MG63 (cell line): ENCODE measurements around the gene ADPRM. TPM values are rescaled to one million over a fixed set of nuclear protein-coding genes. Genes with fewer than 3 reads are reported as not detected.
A peak's percentile ranks its signal among the peaks of the same experiment; 100 is the strongest.

Source experiments
- DNase-seq: peaks from one replicate; pipeline ENCODE4 v3.0.0-alpha.2; 2020
- H3K27me3 ChIP-seq: fragments of 250-450 bp; sonication (Bioruptor Pico); 2 replicates; pipeline ENCODE4 v1.5.1; 2020; ENCODE audit warnings: mild to moderate bottlenecking, moderate library complexity
- H3K36me3 ChIP-seq: fragments of 250-450 bp; sonication (Bioruptor Pico); 2 replicates; pipeline ENCODE4 v1.5.1; 2020; ENCODE audit warnings: mild to moderate bottlenecking, moderate library complexity
- H3K4me3 ChIP-seq: fragments of 250-450 bp; sonication (Bioruptor Pico); 2 replicates; pipeline ENCODE4 v1.5.1; 2020; ENCODE audit warnings: mild to moderate bottlenecking, moderate library complexity
- H3K9me3 ChIP-seq: fragments of 250-450 bp; sonication (Bioruptor Pico); 2 replicates; pipeline ENCODE4 v1.5.1; 2020; ENCODE audit warnings: mild to moderate bottlenecking, moderate library complexity
- total RNA-seq: library from RNA; depleted of rRNA; stranded (reverse); fragments of >200 nt; shearing (Covaris generic); gene quantifications from 2 replicates; pipeline ENCODE4 v1.2.3, GENCODE V29; 2014; ENCODE audit warnings: low replicate concordance; rRNA removed

ADPRM gene
- 5.3 and 12.5 TPM in 2 replicates for total RNA-seq

- Histone ChIP-seq H3K9me3 (no peaks in the 10 kb centered on the region), H3K4me3 (peak within 1 kb of the TSS; percentile 88), H3K27me3 (no peaks in the 10 kb centered on the region), H3K36me3 (peaks cover 39% of the 10 kb centered on the region)
- peak; percentile 97 for DNase-seq
These were observed at the start of gene ADPRM, which contains the start of gene SCO1 for GRCh38 chr17:10697092-10698081. TSS of gene ADPRM (plus strand) at chr17:10697594. CDS start at chr17:10704927, 7,333 bp downstream. TSS of gene SCO1 (minus strand) at chr17:10697533. CDS start at chr17:10697507, 26 bp downstream.

GRCh38 chr17:10648381-10648780 lies 49.0 kb upstream of the ADPRM start:
- no peak overlapping the region for H3K4me3 ChIP-seq
- H3K36me3 ChIP-seq = no peaks in the 10 kb centered on the region
- no peak for DNase-seq
- H3K27me3 ChIP-seq = no peaks in the 10 kb centered on the region
- no peaks in the 10 kb centered on the region for H3K9me3 ChIP-seq

GRCh38 chr17:10648956-10649355 lies 48.4 kb upstream of the ADPRM start:
- no peaks in the 10 kb centered on the region for H3K27me3 ChIP-seq
- no peak overlapping the region for H3K4me3 ChIP-seq
- no peaks in the 10 kb centered on the region for H3K36me3 ChIP-seq
- no peaks in the 10 kb centered on the region for H3K9me3 ChIP-seq
- no peak for DNase-seq

- Histone ChIP-seq H3K36me3 (no peaks in the 10 kb centered on the region), H3K4me3 (no peak overlapping the region), H3K27me3 (no peaks in the 10 kb centered on the region), H3K9me3 (no peaks in the 10 kb centered on the region)
- no peak for DNase-seq
These were observed 47.8 kb upstream of the ADPRM start for GRCh38 chr17:10649602-10650001.

- H3K27me3 ChIP-seq = no peaks in the 10 kb centered on the region
- no peaks in the 10 kb centered on the region for H3K9me3 ChIP-seq
- no peaks in the 10 kb centered on the region for H3K36me3 ChIP-seq
- DNase-seq = no peak
- no peak overlapping the region for H3K4me3 ChIP-seq
These were observed 45.5 kb upstream of the ADPRM start for GRCh38 chr17:10651927-10652326.

GRCh38 chr17:10652984-10653659 lies 44.3 kb upstream of the ADPRM start:
- Histone ChIP-seq H3K9me3 (no peaks in the 10 kb centered on the region), H3K4me3 (no peak overlapping the region), H3K36me3 (no peaks in the 10 kb centered on the region), H3K27me3 (no peaks in the 10 kb centered on the region)
- no peak for DNase-seq

- H3K4me3 ChIP-seq = no peak overlapping the region
- DNase-seq = no peak
- H3K27me3 ChIP-seq = no peaks in the 10 kb centered on the region
- H3K36me3 ChIP-seq = no peaks in the 10 kb centered on the region
- H3K9me3 ChIP-seq = no peaks in the 10 kb centered on the region
These were observed 43.4 kb upstream of the ADPRM start for GRCh38 chr17:10653987-10654386.

- Histone ChIP-seq H3K27me3 (no peaks in the 10 kb centered on the region), H3K4me3 (no peak within 1 kb of the TSS), H3K36me3 (no peaks in the 10 kb centered on the region), H3K9me3 (no peaks in the 10 kb centered on the region)
- no peak for DNase-seq
These were observed 40.2 kb upstream of the ADPRM start, which contains the start of gene MYH3 for GRCh38 chr17:10657148-10657547. TSS of gene MYH3 (minus strand) at chr17:10657309. CDS start at chr17:10655064, 2,245 bp downstream.

- Histone ChIP-seq H3K9me3 (no peaks in the 10 kb centered on the region), H3K27me3 (no peaks in the 10 kb centered on the region), H3K36me3 (no peaks in the 10 kb centered on the region), H3K4me3 (no peak overlapping the region)
- no peak for DNase-seq
These were observed 39.5 kb upstream of the ADPRM start for GRCh38 chr17:10657879-10658278.

GRCh38 chr17:10661437-10661836 lies 36.0 kb upstream of the ADPRM start:
- no peak for DNase-seq
- no peaks in the 10 kb centered on the region for H3K9me3 ChIP-seq
- no peaks in the 10 kb centered on the region for H3K36me3 ChIP-seq

GRCh38 chr17:10663231-10663630 lies 34.2 kb upstream of the ADPRM start:
- H3K9me3 ChIP-seq = no peaks in the 10 kb centered on the region
- no peaks in the 10 kb centered on the region; the same call in 1 of the 2 replicates for H3K27me3 ChIP-seq
- no peak for DNase-seq
- H3K4me3 ChIP-seq = no peak overlapping the region
- no peaks in the 10 kb centered on the region for H3K36me3 ChIP-seq

More at GRCh38 chr17:10661437-10661836, 36.0 kb upstream of the ADPRM start:
- no peak overlapping the region for H3K4me3 ChIP-seq
- no peaks in the 10 kb centered on the region for H3K27me3 ChIP-seq

GRCh38 chr17:10664571-10664970 lies 32.8 kb upstream of the ADPRM start:
- no peaks in the 10 kb centered on the region; the same call in 1 of the 2 replicates for H3K27me3 ChIP-seq
- H3K9me3 ChIP-seq = no peaks in the 10 kb centered on the region
- no peaks in the 10 kb centered on the region for H3K36me3 ChIP-seq
- no peak for DNase-seq
- H3K4me3 ChIP-seq = no peak overlapping the region

- DNase-seq = no peak
- H3K36me3 ChIP-seq = no peaks in the 10 kb centered on the region
- no peaks in the 10 kb centered on the region; the same call in 1 of the 2 replicates for H3K27me3 ChIP-seq
- H3K4me3 ChIP-seq = no peak overlapping the region
- no peaks in the 10 kb centered on the region for H3K9me3 ChIP-seq
These were observed 30.5 kb upstream of the ADPRM start for GRCh38 chr17:10666906-10667305.

GRCh38 chr17:10668775-10669174 lies 28.6 kb upstream of the ADPRM start:
- H3K27me3 ChIP-seq = no peaks in the 10 kb centered on the region; the same call in 1 of the 2 replicates
- DNase-seq = no peak

GRCh38 chr17:10673312-10673711 lies 24.1 kb upstream of the ADPRM start:
- peaks cover 42% of the 10 kb centered on the region for H3K36me3 ChIP-seq
- no peak overlapping the region for H3K4me3 ChIP-seq
- H3K27me3 ChIP-seq = no peaks in the 10 kb centered on the region
- no peak for DNase-seq
- no peaks in the 10 kb centered on the region for H3K9me3 ChIP-seq

More at GRCh38 chr17:10668775-10669174, 28.6 kb upstream of the ADPRM start:
- Histone ChIP-seq H3K36me3 (peaks cover 5% of the 10 kb centered on the region), H3K9me3 (no peaks in the 10 kb centered on the region), H3K4me3 (no peak overlapping the region)

GRCh38 chr17:10674704-10675103 lies 22.7 kb upstream of the ADPRM start:
- no peak for DNase-seq
- H3K27me3 ChIP-seq = no peaks in the 10 kb centered on the region
- no peaks in the 10 kb centered on the region for H3K9me3 ChIP-seq
- H3K4me3 ChIP-seq = no peak overlapping the region
- H3K36me3 ChIP-seq = peaks cover 53% of the 10 kb centered on the region

- DNase-seq = no peak
- H3K36me3 ChIP-seq = peaks cover 89% of the 10 kb centered on the region
- H3K9me3 ChIP-seq = no peaks in the 10 kb centered on the region
- no peak overlapping the region for H3K4me3 ChIP-seq
- H3K27me3 ChIP-seq = no peaks in the 10 kb centered on the region
These were observed 15.4 kb upstream of the ADPRM start for GRCh38 chr17:10681866-10682446.
